AG04450 (cell line): ENCODE results near the gene XPNPEP2. TPM values are rescaled to one million over a fixed set of nuclear protein-coding genes. Genes with fewer than 3 reads are reported as not detected.

ENCODE experiments used
- CTCF ChIA-PET: fragments of 300-600, 350-600 bp; formaldehyde crosslinking; extraction: SDS; loops from one replicate; lab custom pipeline; 2022; ENCODE audit warnings: antibody characterized with exemption, inconsistent platforms; lab: Charles Lee
- POLR2A ChIA-PET: fragments of 350-600 bp; formaldehyde crosslinking; extraction: SDS; loops from one replicate; lab custom pipeline; 2021; ENCODE audit warnings: antibody characterized with exemption, inconsistent platforms; lab: Yijun Ruan, JAX
- DNase-seq: peaks from one replicate; pipeline ENCODE4 v3.0.0-alpha.2; 2011; ENCODE audit warnings: low read depth, low spot score
- H3K27ac ChIP-seq: one replicate; pipeline ENCODE4 v1.5.1; 2012; ENCODE audit warnings: low read depth, low read length, control low read depth
- H3K27me3 ChIP-seq: one replicate; pipeline ENCODE4 v1.6.0; 2012; ENCODE audit warnings: low read length; ENCODE audit not compliant: control insufficient read depth, insufficient read depth
- H3K4me3 ChIP-seq: 2 replicates; pipeline ENCODE4 v1.5.1; 2011; ENCODE audit warnings: mild to moderate bottlenecking, low read depth, low read length, control low read depth
- H3K9me3 ChIP-seq: 2 replicates; pipeline ENCODE4 v1.5.1; 2012; ENCODE audit warnings: low read length; ENCODE audit not compliant: control insufficient read depth, insufficient read depth
- CTCF ChIP-seq: IDR thresholded peaks from 2 replicates; pipeline ENCODE4 v1.5.1; 2011; ENCODE audit warnings: low read depth, low read length, control low read depth, inconsistent platforms
- polyA plus RNA-seq: library from polyadenylated mRNA; depleted of rRNA; stranded (reverse); fragments of >200 nt; gene quantifications from 2 replicates; pipeline ENCODE4 v1.2.3, GENCODE V29; 2011

The XPNPEP2 gene
- polyA plus RNA-seq, 1 experiment = 0.45 TPM

- ChIA-PET POLR2A (no interaction called here), CTCF (no interaction called here)
- TF ChIP-seq CTCF = no peak
- Histone ChIP-seq H3K27ac (no peak overlapping the region), H3K4me3 (no peak overlapping the region), H3K9me3 (no peaks in the 10 kb centered on the region), H3K27me3 (no peaks in the 10 kb centered on the region)
- no peak for DNase-seq
Observed at GRCh38 chrX:129790808-129791207, 52.0 kb downstream of the XPNPEP2 start.

- H3K27ac ChIP-seq = no peak overlapping the region
- DNase-seq = no peak
- ChIA-PET CTCF (no interaction called here), POLR2A (no interaction called here)
- no peak overlapping the region for H3K4me3 ChIP-seq
- H3K27me3 ChIP-seq = no peaks in the 10 kb centered on the region
- no peak for TF ChIP-seq CTCF
- H3K9me3 ChIP-seq = no peaks in the 10 kb centered on the region
Observed at GRCh38 chrX:129791336-129791735, 52.6 kb downstream of the XPNPEP2 start.

- POLR2A ChIA-PET = interaction anchor here (0.6 kb wide), 1 partner anchor 52 kb away, joined by 3 read pairs; the partner anchor contains the start of gene ZDHHC9
- no peak overlapping the region for H3K27ac ChIP-seq
- CTCF ChIA-PET = no interaction called here
- no peaks in the 10 kb centered on the region for H3K27me3 ChIP-seq
- no peak overlapping the region for H3K4me3 ChIP-seq
- TF ChIP-seq CTCF = no peak
- H3K9me3 ChIP-seq = no peaks in the 10 kb centered on the region
- no peak for DNase-seq
Observed at GRCh38 chrX:129791961-129792570, 53.3 kb downstream of the XPNPEP2 start.

- Histone ChIP-seq H3K27me3 (no peaks in the 10 kb centered on the region), H3K27ac (no peak overlapping the region), H3K9me3 (no peaks in the 10 kb centered on the region), H3K4me3 (no peak overlapping the region)
- no peak for TF ChIP-seq CTCF
- ChIA-PET CTCF (no interaction called here), POLR2A (interaction anchor here (0.6 kb wide), 1 partner anchor 51 kb away, joined by 3 read pairs; the partner anchor contains the start of gene ZDHHC9)
- DNase-seq = no peak
Observed at GRCh38 chrX:129792586-129793291, 54.0 kb downstream of the XPNPEP2 start.

GRCh38 chrX:129793604-129794191 lies 54.9 kb downstream of the XPNPEP2 start:
- Histone ChIP-seq H3K27me3 (no peaks in the 10 kb centered on the region), H3K27ac (no peak overlapping the region), H3K4me3 (no peak overlapping the region), H3K9me3 (no peaks in the 10 kb centered on the region)
- CTCF ChIA-PET = no interaction called here
- DNase-seq = no peak
- POLR2A ChIA-PET = no interaction called here
- no peak for TF ChIP-seq CTCF
